Omental fat pad (tissue), 4 donors: ENCODE results near the gene PLXNA4. TPM values are rescaled to one million over a fixed set of nuclear protein-coding genes. Genes with fewer than 3 reads are reported as not detected.

Experiments used
- ATAC-seq: fragments of 150-250 bp; one replicate; pipeline ENCODE4 v1.9.1; 2016; ENCODE audit warnings: mild to moderate bottlenecking, moderate library complexity; ENCODE audit not compliant: low FRiP score
- DNase-seq: peaks from one replicate; pipeline ENCODE4 v3.0.0-alpha.2; 2019; ENCODE audit warnings: low spot score
- total RNA-seq, 4 donors: library from RNA; depleted of rRNA; stranded (reverse); fragments of >200 nt; gene quantifications; one replicate each; pipeline ENCODE4 v1.1.0, GENCODE V29; 2016
- TF ChIP-seq, protein P1 (sequence below), 3 donors: fragments of 450-650 bp; IDR thresholded peaks; one replicate each; pipeline ENCODE4 v1.5.1; 2016 to 2017; ENCODE audit warnings: antibody characterized with exemption in 3 of 3, mild to moderate bottlenecking in 3 of 3, moderate library complexity in 2 of 3

PLXNA4 gene
- total RNA-seq, 4 donors from 2014 or later = 31.4 to 111 (median 41.9) TPM

DNA sequence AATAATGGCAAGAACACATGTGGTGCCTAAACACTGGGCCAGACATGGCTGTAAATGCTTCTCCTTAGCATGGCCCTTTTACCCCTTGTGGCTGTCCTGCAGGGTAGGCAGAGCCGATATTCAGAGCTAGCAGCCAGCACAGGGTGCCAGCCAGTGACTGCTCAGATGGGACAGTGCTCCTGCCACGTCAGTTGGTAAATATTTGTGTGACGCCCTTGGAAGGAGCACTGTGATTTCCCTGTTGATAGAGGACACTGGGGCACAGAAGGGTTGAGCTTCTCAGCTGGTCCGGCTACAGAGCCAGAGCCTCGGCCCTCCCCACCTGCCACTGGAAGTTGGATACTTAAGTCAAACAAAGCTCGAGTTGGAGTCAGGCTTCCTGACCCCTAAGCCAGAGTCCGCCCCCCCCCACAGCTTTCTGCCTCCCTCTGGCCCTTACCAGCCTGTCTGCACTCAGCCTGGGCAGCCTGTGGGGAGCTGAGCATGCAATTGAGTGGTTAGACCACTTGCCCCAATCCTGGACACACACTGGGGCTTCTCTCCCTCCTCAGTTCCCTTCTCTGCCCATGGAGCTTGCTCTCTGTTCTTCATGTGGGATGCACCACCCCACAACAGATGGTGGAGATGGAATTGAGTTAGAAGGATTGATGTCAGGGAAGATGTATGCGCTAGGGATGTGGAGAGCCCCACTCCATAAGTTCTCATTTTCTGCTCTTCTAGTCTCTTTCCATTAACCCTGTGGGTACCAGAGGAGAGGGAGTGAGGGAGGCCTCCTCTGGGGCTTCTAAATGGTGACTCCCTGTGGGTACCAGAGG lies 350.8 kb downstream of the PLXNA4 start:
- no peak for DNase-seq
- no peak for ATAC-seq
- TF ChIP-seq, protein P1, sequence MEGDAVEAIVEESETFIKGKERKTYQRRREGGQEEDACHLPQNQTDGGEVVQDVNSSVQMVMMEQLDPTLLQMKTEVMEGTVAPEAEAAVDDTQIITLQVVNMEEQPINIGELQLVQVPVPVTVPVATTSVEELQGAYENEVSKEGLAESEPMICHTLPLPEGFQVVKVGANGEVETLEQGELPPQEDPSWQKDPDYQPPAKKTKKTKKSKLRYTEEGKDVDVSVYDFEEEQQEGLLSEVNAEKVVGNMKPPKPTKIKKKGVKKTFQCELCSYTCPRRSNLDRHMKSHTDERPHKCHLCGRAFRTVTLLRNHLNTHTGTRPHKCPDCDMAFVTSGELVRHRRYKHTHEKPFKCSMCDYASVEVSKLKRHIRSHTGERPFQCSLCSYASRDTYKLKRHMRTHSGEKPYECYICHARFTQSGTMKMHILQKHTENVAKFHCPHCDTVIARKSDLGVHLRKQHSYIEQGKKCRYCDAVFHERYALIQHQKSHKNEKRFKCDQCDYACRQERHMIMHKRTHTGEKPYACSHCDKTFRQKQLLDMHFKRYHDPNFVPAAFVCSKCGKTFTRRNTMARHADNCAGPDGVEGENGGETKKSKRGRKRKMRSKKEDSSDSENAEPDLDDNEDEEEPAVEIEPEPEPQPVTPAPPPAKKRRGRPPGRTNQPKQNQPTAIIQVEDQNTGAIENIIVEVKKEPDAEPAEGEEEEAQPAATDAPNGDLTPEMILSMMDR (IDR thresholded peaks at IDR 0.05) = no peak

DNA sequence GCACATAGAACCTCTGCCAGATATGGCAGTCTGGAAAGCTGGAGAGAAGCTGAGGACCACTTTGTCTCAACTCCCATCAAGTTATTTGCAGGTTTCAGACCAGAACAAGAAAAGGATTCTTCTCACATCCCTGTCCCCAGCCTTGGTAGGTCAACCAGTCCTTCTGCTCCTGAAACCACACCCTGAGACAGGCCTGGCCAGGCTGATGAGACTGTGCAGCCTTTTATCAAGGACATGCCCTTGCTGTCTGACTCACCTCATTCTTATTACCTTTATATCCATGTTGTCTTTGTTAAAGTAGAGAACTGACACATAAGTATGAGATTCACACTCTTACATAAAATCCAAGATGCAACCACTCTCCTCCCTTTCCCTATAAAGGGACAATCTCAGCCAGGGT lies 354.9 kb downstream of the PLXNA4 start:
- no peak for ATAC-seq
- TF ChIP-seq, protein P1 (IDR thresholded peaks at IDR 0.05) = no peak
- DNase-seq = no peak

DNA sequence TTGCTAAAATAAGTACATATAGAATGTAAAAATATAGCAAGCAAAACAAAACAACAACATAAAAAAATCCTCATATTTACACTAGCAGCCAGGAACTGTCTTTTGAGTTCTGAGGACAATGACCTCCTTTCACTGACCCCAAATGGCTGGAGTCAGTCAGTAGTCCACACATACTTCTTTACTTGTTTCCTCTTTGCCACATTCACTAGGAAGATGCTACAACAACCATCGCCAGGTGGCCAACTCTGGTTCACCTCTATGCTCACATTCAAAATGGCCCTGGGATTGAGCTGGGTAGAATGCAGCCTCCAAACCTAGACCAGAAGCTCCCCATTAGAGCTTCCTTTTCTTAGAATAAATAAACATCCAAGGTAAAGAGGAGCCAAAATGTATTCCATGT lies 356.2 kb downstream of the PLXNA4 start:
- ATAC-seq (no peak), DNase-seq (no peak)
- TF ChIP-seq, protein P1 (IDR thresholded peaks at IDR 0.05) = no peak

DNA sequence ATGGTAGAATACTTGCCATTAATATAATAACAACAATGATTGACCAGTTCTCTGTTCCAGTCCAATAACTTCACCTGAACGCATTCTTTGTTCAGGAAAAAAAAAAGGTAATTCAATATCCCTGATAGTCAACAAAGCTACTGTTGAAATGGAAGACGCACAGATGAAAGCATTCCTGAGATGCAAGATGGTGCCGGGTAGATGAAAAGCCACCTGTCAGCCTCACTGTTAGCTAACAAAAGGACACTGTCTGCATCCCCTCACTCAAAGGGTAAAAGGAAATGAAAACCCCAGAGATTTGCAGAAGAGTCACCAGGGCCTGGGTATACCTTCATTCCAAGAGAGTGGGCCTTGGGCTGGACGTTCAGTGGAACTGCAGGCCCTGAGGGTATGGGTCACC lies 357.4 kb downstream of the PLXNA4 start:
- no peak for DNase-seq
- TF ChIP-seq, protein P1 (IDR thresholded peaks at IDR 0.05) = no peak
- no peak for ATAC-seq

DNA sequence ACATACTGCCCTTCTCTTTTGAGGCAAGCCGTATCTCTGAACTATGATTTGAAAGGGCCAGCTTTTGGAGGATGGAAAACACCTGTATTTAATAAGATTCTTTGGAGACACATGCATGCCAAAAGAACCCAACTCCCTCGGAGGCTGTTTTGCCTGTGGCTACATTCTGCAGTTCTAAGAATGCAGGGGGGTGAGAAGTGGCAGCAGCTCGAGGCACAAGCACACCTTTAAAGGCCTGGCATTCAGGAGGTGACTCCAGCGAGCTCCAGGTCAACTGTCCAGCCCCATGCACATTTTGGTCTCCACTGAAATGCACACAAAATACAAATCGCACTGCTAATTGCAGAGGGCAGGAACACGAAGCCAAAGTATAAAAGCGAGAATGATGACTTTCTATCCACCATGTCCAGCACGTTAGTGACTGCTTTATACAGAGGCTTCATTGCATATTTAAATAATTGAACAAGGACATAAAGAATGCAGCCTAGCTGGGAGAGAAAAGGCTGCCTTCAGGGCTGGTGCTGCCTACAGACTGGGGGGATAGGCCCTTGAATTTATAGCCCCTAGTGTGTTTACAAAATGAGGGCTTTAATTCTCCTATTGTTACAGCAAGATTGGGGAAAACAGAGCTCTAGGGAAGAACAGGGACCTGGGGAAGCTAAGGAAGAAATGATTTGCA lies 359.3 kb downstream of the PLXNA4 start:
- TF ChIP-seq, protein P1 (IDR thresholded peaks at IDR 0.05) = no peak
- DNase-seq (no peak), ATAC-seq (no peak)

DNA sequence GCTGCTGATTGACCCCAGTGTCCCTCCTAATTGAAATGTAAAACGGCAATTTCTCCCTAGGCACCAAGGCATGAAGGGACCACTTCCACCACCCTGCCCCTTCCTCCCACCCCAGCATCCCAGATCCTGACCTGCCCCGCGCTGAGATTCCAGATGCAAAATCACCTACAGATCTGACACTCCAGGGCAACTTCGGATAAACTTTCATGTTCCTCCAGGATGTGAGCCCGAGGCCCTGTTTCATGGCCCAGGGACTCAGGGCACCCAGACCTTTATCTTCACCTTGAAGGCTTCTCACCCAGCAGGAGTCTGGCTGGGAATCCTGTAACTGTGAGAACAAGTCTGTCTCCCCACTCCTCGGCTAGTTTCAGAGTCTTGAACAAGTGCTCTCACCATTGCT lies 361.8 kb downstream of the PLXNA4 start:
- ATAC-seq = no peak
- no peak for DNase-seq
- TF ChIP-seq, protein P1 (IDR thresholded peaks at IDR 0.05) = no peak

DNA sequence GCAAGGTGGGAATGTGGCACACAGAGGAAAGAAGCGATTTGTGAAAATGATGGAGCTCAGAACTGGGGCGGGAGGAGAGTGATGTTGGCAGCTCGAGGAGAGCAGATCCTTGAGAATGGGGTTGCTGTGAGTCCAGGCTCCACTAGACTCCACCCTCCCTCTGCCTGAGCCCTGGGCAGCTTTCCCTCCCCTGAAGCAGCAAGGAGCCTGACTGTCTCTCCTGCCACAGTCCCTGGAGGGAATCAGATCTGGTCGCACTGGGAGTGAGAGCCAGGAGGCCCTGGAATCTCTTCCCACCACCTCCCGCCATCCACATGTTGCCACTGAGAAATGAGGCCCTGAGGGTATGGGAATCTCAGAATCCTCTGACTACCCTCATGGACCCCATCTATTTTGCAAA lies 362.7 kb downstream of the PLXNA4 start:
- DNase-seq (no peak), ATAC-seq (no peak)
- TF ChIP-seq, protein P1 (IDR thresholded peaks at IDR 0.05) = no peak
